ENCODE measurements around the gene LAMB4.

Gene LAMB4

GRCh38 chr7:108158776-108159175 is 28.6 kb upstream of the LAMB4 start:
- TF ChIP-seq REST (IDR thresholded peaks at IDR 0.05; ENCODE audit: insufficient replicate concordance, low read depth) (no peak), POLR2AphosphoS5 (IDR thresholded peaks at IDR 0.05; ENCODE audit: low read depth) (no peak), SPI1 (IDR thresholded peaks at IDR 0.05; ENCODE audit: borderline replicate concordance, low read depth) (no peak), CTCF (IDR thresholded peaks at IDR 0.05; ENCODE audit: insufficient read depth, low read length) (no peak), GABPA (IDR thresholded peaks at IDR 0.05; ENCODE audit: low read depth) (no peak)
- no peak overlapping the region for H3K4me3 ChIP-seq (replicated peaks; ENCODE audit: insufficient read depth, low read length)
- H3K27ac ChIP-seq (replicated peaks), result no peak overlapping the region
- no peak for DNase-seq (ENCODE audit: low read depth in 1 of 2, low spot score in 1 of 2)
- H3K27me3 ChIP-seq (ENCODE audit: insufficient read depth, poor library complexity, severe bottlenecking), result peaks cover 16% of the 10 kb centered on the region

GRCh38 chr7:108157606-108158335 is 27.6 kb upstream of the LAMB4 start:
- TF ChIP-seq CTCF (IDR thresholded peaks at IDR 0.05; ENCODE audit: insufficient read depth, low read length), result no peak
- no peak for TF ChIP-seq SPI1 (IDR thresholded peaks at IDR 0.05; ENCODE audit: borderline replicate concordance, low read depth)
- no peak for TF ChIP-seq POLR2AphosphoS5 (IDR thresholded peaks at IDR 0.05; ENCODE audit: low read depth)
- TF ChIP-seq REST (IDR thresholded peaks at IDR 0.05; ENCODE audit: insufficient replicate concordance, low read depth), result no peak
- TF ChIP-seq GABPA (IDR thresholded peaks at IDR 0.05; ENCODE audit: low read depth), result no peak
- H3K27ac ChIP-seq (replicated peaks), result no peak overlapping the region
- no peak overlapping the region for H3K4me3 ChIP-seq (replicated peaks; ENCODE audit: insufficient read depth, low read length)
- no peak for DNase-seq (ENCODE audit: low read depth in 1 of 2, low spot score in 1 of 2)
- peaks cover 18% of the 10 kb centered on the region for H3K27me3 ChIP-seq (ENCODE audit: insufficient read depth, poor library complexity, severe bottlenecking)

- TF ChIP-seq POLR2AphosphoS5 (IDR thresholded peaks at IDR 0.05; ENCODE audit: low read depth) (no peak), SPI1 (IDR thresholded peaks at IDR 0.05; ENCODE audit: borderline replicate concordance, low read depth) (peak; percentile 30; the same call in 1 of the 2 replicates), REST (IDR thresholded peaks at IDR 0.05; ENCODE audit: insufficient replicate concordance, low read depth) (no peak), CTCF (IDR thresholded peaks at IDR 0.05; ENCODE audit: insufficient read depth, low read length) (no peak), GABPA (IDR thresholded peaks at IDR 0.05; ENCODE audit: low read depth) (no peak)
- no peak overlapping the region for H3K27ac ChIP-seq (replicated peaks)
- peaks cover 18% of the 10 kb centered on the region for H3K27me3 ChIP-seq (ENCODE audit: insufficient read depth, poor library complexity, severe bottlenecking)
- DNase-seq (ENCODE audit: low read depth in 1 of 2, low spot score in 1 of 2), result no peak
- no peak overlapping the region for H3K4me3 ChIP-seq (replicated peaks; ENCODE audit: insufficient read depth, low read length)
Measured at GRCh38 chr7:108156897-108157605, 26.9 kb upstream of the LAMB4 start.
